Progenitor cell of endocrine pancreas (in vitro differentiated cells): Measurements from ENCODE around the gene TEKTIP1. TPM values are rescaled to one million over a fixed set of nuclear protein-coding genes. Genes with fewer than 3 reads are reported as not detected.

Experiments
- DNase-seq: peaks from one replicate; pipeline ENCODE4 v3.0.0; 2021; ENCODE audit warnings: low spot score; ENCODE audit not compliant: unreplicated experiment
- H3K27ac Mint-ChIP-seq: 2 replicates; pipeline ENCODE4 v1.8.0; 2021; ENCODE audit warnings: mild to moderate bottlenecking, moderate library complexity, mixed read lengths
- H3K27me3 Mint-ChIP-seq: 2 replicates; pipeline ENCODE4 v1.8.0; 2021; ENCODE audit warnings: mixed read lengths
- H3K36me3 Mint-ChIP-seq: 2 replicates; pipeline ENCODE4 v1.8.0; 2022; ENCODE audit warnings: mixed read lengths; ENCODE audit not compliant: insufficient read depth
- H3K4me1 Mint-ChIP-seq: 2 replicates; pipeline ENCODE4 v1.8.0; 2021; ENCODE audit warnings: low read depth, mixed read lengths
- H3K4me3 Mint-ChIP-seq: 2 replicates; pipeline ENCODE4 v1.8.0; 2021; ENCODE audit warnings: low read depth, mild to moderate bottlenecking, moderate library complexity, mixed read lengths
- H3K9me3 Mint-ChIP-seq: 2 replicates; pipeline ENCODE4 v1.8.0; 2021; ENCODE audit warnings: low read depth, mixed read lengths
- CTCF ChIP-seq: fragments of 200-600 bp; sonication (generic); IDR thresholded peaks from one replicate; pipeline ENCODE4 v1.5.0; 2021; ENCODE audit warnings: antibody characterized with exemption, mild to moderate bottlenecking; ENCODE audit not compliant: unreplicated experiment
- total RNA-seq: library from RNA; stranded (reverse); gene quantifications from 2 replicates; pipeline ENCODE4 v1.2.1, GENCODE V29; 2021

The TEKTIP1 gene
- total RNA-seq, 1 donor from 2014 or later = 4.0 TPM

- no peak overlapping the region for H3K27ac Mint-ChIP-seq
- H3K27me3 Mint-ChIP-seq = no peaks in the 10 kb centered on the region
- no peak overlapping the region for H3K4me3 Mint-ChIP-seq
- TF ChIP-seq CTCF = no peak
- DNase-seq = no peak
- no peaks in the 10 kb centered on the region for H3K9me3 Mint-ChIP-seq
- H3K4me1 Mint-ChIP-seq = peaks cover 1% of the 10 kb centered on the region
- H3K36me3 Mint-ChIP-seq = peaks cover under 1% of the 10 kb centered on the region
Observed at GRCh38 chr19:3515891-3516422, 23.0 kb upstream of the TEKTIP1 start.

GRCh38 chr19:3516675-3517207 is 22.2 kb upstream of the TEKTIP1 start:
- H3K4me3 Mint-ChIP-seq = no peak overlapping the region
- H3K27me3 Mint-ChIP-seq = no peaks in the 10 kb centered on the region
- peak overlapping the region; percentile 67 for H3K27ac Mint-ChIP-seq
- no peak for TF ChIP-seq CTCF
- H3K4me1 Mint-ChIP-seq = peaks cover 1% of the 10 kb centered on the region
- no peaks in the 10 kb centered on the region for H3K9me3 Mint-ChIP-seq
- DNase-seq = no peak
- peaks cover 3% of the 10 kb centered on the region for H3K36me3 Mint-ChIP-seq

- TF ChIP-seq CTCF = no peak
- no peak overlapping the region for H3K4me3 Mint-ChIP-seq
- peaks cover 4% of the 10 kb centered on the region for H3K36me3 Mint-ChIP-seq
- H3K9me3 Mint-ChIP-seq = no peaks in the 10 kb centered on the region
- H3K4me1 Mint-ChIP-seq = peaks cover 1% of the 10 kb centered on the region
- DNase-seq = no peak
- H3K27me3 Mint-ChIP-seq = no peaks in the 10 kb centered on the region
- H3K27ac Mint-ChIP-seq = no peak overlapping the region
Observed at GRCh38 chr19:3517638-3518037, 21.3 kb upstream of the TEKTIP1 start.

- H3K9me3 Mint-ChIP-seq = no peaks in the 10 kb centered on the region
- H3K27ac Mint-ChIP-seq = peak overlapping the region; percentile 45
- no peak for DNase-seq
- peaks cover 1% of the 10 kb centered on the region for H3K4me1 Mint-ChIP-seq
- TF ChIP-seq CTCF = no peak
- peaks cover 4% of the 10 kb centered on the region for H3K36me3 Mint-ChIP-seq
- H3K4me3 Mint-ChIP-seq = no peak overlapping the region
- H3K27me3 Mint-ChIP-seq = no peaks in the 10 kb centered on the region
Observed at GRCh38 chr19:3518255-3518654, 20.7 kb upstream of the TEKTIP1 start.

GRCh38 chr19:3518659-3519058 is 20.3 kb upstream of the TEKTIP1 start:
- Mint-ChIP-seq H3K9me3 (no peaks in the 10 kb centered on the region), H3K27me3 (no peaks in the 10 kb centered on the region), H3K36me3 (peaks cover 4% of the 10 kb centered on the region), H3K4me3 (no peak overlapping the region), H3K27ac (no peak overlapping the region), H3K4me1 (peaks cover 1% of the 10 kb centered on the region)
- no peak for DNase-seq
- TF ChIP-seq CTCF = no peak
